GM21717 (cell line): ENCODE measurements around the gene KIF26B.

Source experiments
- ATAC-seq: cut with Tn5 transposase; IDR thresholded peaks from one replicate; pipeline ENCODE4 v1.9.1; 2021; ENCODE audit warnings: mild to moderate bottlenecking, moderate library complexity; ENCODE audit not compliant: unreplicated experiment

KIF26B gene

DNA sequence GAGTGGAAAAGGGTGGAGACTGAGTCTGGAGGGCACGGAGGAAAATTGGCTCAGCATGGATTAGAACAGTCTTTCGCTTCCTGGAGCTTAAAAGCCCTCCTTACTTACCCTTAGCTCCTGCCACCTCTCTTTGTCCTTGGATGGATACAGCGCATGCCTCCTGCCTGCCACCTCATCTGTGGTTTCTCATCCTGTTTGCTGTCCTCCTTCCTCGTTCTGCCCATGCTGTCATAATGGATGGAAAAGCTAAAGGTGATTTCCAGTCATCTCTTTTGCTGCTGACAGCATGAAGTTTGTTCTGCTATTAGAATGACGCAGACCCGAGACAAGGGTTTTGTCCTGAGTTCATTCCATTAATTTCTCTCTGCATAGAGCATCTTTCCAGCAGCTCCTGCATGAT lies 425.9 kb downstream of the KIF26B start:
- ATAC-seq: no peak

DNA sequence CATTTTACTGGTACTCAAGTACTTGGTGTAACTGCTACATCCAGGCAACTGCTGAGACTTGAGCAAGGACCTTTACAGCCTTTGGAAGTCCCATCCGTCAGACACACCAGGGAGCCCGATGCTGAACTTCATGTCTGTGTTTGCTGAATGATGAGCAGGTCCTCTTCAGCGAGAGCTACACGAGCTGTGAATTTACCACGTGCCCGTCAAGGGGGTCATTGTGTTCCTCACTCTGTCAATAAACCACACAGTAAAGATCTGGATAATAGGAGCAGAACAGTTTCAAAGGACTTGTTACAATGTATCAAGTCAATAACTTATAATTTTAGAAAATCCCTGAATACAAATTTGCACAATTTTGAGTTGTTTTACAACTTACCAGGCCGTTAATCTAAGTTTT lies 427.2 kb downstream of the KIF26B start:
- ATAC-seq: no peak

DNA sequence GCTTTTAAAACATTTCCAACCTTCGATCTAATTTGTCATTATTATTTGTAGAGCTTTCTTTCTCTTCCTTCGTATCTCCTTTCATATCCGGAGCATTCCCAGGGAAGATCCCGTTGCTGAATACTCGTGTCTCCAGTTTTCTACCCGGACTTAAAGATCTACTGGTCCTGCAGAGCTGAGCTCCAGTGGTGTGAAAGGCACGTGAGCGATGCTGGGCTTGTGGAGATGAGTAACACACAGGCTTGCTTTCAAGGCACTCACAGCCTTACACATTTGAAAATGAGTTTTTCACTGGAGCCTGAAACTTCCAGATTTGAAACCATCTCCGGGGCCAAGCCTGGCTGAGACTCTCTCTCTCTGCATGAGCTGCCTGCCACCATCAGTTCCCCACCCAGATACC lies 428.3 kb downstream of the KIF26B start:
- no peak for ATAC-seq

DNA sequence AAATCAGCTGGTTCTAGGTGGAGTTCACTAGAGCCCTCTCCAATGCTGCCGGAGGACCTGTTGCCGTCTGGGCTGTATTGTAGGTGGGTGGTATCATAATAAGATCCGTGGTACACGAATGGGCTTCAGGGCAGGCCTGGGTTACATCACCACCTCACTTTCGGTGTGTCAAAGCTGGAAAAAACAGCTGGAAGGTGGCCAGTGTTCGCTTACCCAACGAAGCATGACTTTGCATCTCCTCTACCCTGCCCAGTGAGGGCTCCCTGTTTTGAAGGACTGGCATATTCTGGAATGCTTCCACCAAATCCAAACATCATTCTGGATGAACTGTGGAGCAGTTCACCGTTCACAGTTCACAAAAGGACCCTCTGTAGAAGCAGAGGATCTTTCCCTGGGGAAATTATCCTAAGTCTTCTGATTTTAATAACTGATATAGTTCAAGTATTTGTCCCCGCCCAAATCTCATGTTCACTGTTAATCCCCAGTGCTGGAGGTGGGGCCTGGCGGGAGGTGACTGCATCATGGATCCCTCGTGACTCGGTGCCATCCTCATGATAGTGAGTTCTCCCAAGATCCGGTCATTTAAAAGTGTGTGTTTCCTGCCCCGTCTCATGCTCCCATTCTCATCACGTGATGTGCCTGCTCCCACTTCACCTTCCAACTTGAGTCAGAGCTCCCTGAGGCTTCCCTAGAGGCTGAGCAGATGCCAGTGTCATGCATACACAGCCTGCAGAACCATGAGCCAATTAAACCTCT lies 429.0 kb downstream of the KIF26B start:
- no peak for ATAC-seq

DNA sequence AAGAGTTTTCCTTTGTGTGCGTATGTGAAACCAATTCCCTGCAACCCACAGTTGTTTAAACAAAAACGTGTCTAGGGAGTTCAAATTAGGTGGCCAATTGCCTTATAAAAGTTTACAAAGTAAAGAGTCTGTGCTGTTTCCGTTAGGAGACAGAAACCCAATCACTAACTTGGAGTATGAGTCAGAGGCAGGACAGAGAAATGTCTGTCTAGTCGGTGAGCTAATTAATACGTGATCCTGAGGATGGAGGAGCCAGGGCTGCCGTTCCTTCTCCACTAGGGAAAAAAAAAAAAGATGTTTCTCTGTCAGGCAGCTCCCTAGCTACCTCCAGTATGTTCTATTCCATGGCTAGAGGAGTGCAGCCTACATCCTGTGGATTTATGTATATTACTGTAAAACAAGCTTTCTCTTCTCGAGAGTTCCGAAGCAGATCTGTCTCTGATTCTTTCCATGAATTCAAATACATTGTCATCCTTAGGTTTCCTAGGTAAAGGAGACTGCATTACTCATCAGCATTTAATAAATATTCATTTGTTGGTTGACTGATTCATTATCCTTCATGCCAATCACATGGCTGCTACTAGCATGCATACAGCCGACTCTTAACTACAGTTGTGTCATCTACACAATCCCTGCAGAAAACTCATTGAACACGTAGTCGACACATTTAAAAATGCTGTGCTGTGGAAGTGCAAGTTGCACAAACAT lies 430.6 kb downstream of the KIF26B start:
- no peak for ATAC-seq

DNA sequence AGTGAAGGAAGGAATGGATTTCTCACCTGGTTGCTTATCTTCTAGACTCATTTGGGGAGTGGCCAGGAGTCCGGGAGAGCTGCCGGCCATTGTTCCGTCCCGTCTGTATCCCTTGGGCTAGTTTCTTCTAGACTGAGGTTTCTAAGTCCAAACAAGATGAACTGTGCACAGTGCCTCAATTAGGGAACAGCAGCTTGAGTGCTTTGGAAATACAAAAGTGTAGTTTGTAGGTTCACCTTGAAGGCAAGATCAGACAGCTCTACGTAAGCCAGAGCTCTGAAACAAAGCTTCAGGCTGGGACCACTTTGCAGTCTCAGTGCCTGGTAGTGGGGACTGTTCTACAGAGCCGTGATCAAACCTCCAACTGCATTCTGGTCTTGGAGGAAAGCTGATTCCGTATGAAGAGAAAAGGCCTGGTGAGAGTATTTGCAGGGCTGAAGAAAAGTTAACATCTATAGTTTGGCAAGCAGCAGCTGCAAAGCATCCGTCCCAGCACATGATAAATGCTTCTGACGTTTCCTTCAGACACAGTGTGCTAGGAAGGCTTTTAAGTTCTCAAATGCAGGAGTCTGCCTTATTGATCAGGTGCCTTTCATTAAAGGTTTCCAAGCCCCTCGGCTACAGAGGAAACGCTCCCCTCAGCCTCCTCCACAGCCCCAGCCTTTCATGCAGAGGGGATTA lies 432.8 kb downstream of the KIF26B start:
- ATAC-seq: no peak

DNA sequence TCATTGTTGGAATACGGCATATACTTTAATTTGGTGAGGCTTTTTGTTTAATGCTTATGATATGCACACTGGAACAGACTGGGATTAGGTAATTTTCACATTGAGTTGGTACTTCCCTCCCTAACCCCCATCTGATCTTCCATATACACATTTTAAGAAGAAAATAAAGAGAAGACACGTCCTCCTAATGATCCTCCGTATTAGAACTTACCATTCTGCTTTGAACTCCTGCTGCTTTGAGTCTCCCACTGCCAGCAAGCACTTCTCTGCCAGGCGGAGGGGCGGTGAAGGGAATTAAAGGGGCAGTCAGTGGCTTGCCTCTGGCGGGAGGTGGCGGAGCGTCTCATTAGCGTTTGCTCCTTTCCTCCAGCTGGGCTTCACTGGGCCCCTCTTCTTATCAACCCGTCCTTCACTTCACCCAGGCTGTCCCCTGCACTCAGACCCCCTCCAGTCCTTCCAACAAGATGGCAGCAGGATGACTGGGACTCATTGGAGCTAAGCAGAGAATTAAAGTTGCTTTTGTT lies 433.4 kb downstream of the KIF26B start:
- no peak for ATAC-seq

DNA sequence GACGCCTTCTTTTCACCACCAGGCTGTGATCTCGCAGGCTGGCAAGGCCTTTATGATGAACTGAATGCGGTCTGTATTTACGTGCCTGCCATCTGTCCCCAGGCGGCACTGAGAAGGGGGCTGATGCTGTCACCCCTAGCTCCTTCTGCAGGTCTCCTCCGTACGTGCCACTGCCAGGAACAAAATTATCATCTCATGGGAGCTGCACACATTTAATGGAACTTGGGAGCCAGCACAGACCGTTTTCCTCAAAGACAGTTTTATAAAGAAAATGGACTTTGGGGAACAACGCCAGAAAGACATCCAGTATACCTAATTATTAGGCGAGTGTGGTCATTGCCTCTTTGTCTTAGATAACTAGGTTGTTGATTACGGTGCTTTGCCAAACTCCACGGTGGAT lies 434.5 kb downstream of the KIF26B start:
- no peak for ATAC-seq

DNA sequence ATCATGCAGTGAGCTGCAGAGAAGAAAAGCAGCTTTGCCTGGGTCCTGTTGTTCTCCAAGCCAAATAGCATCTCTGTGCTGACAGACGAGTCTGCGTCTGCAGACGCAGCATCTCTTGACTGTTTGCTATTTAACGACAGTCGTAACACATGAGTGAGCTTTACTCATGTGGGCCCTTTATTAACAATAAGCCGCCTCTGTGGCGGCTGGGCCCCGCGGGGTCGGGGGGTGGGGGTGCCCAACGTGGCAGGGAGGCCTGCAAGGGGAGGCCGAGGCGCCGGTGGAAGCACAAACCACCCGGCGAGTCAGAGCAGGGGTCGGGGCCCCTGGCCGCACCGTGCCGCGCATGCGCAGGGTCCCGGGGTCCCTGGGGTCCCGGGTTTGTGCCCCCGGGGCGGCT lies 435.1 kb downstream of the KIF26B start:
- no peak for ATAC-seq

DNA sequence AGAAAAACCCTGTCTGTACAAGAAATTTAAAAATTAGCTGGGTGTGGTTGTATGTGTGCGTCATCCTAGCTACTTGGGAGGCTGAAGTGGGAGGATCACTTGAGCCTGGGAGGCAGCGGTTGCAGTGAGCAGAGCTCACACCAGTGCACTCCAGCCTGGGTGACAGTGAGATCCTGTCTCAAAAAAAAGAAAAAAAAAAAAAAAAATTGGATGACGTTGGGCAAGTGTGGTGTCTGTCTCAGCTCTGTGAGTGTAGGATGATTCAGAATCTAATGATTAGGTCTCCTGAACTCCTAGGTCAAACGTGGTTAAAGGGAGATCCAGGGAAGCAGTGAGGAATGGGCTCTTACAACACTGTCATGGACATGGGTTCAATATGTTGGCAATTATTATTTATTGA lies 435.9 kb downstream of the KIF26B start:
- ATAC-seq: no peak

DNA sequence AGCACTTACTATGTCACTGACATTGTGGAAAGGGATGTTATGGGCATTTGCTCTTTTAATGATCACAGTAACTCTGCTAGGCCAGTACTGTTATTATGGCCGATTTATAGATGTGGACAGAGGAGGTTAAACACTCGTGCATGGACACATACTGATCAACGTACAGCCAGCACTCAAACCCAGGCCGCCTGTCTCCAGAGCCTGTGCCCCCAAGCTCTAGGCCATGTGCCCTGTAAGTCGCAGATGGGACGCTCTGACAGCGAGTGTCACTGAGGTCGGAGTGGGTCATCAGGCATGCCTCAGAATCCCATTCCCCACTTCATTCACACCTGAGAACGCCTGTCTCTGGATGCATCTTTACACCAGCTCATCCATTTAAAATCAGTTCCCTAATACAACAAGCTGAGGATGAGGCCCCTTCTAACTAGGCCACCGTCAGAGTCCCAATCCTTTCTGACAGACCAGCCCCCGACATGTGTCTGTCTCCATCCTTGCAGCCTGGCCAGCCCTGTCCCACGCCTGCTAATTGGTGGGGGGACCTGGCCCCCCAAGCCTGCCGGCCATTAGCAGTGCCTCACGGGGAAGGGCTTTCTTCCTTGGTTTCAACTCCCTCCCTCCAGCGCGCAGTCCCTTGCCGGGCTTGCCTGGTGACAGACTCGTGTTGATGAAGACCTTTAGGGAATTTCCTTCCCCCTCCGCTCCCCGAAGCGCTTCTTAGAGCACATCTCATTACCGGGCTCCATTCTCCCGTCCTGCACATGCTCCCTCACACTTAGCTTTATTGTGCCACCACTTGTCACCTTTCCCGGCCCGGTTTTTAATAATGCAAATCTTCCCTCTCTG lies 436.8 kb downstream of the KIF26B start:
- no peak for ATAC-seq

DNA sequence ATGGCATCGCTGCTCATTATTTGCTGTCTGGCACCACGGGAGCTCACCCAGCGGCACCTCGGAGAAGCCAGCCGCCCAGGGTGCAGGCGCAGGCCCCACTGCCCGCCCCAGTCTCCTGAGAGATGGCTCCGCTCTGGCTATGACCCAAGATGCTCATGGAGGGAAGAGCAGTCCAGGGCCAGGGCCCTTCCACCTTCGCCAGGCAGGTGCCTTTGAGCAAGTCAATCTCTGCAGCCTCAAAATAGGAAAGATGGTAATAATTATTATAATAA lies 437.3 kb downstream of the KIF26B start:
- no peak for ATAC-seq

DNA sequence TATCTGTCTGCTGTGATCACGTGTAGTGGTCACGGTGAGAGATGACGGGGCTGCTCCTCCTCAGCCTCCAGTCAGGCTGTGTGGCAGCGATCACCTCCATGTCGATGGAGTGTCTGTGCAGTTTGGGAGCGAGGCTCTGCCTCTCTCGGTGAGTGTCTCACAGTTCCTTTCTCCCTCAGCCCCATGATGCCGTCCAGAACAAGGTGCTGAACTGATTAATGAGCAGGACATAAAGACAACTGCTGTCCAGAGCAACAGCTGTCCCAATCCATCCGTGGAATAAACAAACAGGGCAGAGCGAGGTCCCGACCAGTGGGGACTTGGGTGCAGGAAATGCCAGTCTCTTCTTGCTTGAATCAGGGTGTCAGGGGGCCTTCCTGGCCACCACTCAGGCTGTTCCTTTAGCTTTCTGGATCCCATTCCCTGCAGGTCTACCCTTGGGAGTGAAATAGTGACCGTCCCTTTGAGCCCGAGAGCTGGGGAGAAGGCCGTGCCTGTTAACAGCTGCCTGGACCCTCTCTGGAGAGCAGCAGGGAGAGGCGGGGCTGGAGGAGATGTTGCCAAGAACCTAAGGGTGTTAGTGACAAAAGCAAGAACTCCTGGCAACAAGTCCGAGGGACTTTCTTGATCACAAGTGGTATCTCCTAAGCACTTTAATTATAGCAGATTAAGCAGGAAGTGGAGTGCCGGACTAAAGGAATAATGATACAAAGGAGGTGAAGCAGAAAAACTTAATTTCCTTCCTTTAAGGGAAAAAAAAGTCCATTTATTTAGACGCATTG lies 443.9 kb downstream of the KIF26B start:
- ATAC-seq: no peak

DNA sequence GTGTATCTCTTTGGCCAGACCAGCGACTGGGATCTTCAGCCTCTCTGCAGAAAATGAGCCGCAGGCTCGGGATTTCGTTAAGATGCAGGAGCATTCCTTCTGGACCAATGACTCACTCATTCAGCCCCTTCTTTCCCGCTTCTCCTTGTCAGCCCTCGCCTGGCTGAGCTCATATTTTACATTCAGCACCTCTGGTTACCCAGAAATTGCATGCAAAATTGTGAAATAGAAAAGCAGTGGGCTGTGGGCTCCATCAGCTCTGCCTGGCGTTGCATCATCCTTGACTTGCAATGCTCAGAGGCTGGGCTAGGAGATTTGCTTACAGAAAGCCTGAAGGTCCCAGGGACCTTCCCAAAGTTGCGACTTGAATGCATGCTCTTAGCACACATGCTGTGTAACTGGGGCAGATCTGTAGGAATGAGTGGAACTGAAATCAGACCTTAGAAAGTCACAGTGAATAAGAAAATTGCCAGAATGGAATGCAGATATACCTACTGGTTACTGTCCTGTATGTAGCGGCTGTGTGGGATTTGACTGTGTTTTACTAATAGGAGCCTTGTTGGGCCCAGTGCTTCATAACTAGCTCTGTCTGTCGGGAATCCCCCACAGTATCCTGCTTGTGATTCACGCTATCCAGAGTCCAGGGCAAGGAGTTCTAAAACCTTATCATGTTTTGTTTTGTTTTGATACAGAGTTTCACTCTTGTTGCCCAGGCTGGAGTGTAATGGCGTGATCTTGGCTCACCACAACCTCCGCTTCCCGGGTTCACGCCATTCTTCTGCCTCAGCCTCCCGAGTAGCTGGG lies 444.8 kb downstream of the KIF26B start:
- peak; percentile 59 for ATAC-seq

DNA sequence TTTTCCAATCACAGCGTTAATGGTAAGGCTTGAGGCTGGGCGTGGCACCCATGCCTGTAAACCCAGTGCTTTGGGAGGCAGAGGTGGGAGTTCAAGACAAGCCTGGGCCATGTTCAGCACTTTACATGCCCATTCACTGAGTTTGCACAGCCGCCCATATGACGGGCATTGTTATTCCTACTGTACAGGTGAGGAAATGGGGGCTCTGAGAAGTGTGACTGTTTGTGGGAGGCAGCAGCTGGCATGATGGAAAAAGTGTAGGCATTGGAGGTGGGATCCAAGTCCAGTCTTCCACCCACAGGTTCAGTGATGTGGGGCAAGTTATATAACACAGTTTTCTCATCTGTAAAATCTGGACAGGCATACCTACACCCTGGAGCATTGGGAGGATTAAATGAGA lies 445.9 kb downstream of the KIF26B start:
- ATAC-seq: no peak

DNA sequence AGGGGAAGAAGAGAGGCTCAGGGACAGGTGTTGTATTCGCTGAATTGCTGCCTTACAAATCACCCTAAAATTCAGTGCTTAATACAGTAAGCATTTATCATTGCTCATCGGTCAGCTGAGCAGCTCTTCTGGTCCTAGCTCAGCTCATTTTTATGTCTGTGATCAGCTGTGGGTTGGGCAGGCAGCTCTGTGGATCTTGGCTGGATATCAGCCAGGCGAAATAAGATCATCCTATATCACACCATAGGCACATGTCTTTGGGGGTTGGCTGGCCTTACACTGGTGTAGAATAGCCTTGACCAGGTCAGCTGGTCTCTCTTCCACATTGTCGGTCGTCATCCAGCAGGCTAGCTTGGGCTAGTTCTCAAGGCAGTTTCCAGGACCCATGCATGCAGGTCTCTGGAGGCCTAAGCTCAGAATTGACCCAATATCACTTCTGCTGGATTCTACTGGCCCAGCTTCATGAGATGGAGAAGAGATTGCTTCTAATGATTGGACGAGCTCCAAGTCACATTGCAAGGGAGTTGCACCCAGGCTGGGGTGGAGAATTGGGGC lies 448.6 kb downstream of the KIF26B start:
- ATAC-seq: no peak

DNA sequence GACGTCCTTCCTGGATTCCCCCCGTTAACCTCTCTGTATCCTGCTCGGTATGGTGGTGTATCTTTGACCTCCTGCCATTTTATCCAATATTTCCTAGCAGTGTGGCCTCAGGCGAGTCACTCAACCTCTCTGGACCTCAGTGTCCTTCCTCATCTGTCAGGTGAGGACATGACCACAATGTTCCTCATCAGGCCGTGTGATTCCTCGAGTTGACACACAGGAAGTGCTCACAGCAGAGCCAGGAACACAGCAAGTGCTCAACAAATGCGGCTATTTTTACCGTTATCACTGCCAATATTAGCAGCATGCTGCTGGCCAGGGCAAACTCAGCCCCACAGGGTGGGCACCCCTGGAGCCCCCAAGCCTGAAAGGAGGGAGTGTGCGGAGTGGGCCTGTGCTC lies 450.2 kb downstream of the KIF26B start:
- no peak for ATAC-seq

DNA sequence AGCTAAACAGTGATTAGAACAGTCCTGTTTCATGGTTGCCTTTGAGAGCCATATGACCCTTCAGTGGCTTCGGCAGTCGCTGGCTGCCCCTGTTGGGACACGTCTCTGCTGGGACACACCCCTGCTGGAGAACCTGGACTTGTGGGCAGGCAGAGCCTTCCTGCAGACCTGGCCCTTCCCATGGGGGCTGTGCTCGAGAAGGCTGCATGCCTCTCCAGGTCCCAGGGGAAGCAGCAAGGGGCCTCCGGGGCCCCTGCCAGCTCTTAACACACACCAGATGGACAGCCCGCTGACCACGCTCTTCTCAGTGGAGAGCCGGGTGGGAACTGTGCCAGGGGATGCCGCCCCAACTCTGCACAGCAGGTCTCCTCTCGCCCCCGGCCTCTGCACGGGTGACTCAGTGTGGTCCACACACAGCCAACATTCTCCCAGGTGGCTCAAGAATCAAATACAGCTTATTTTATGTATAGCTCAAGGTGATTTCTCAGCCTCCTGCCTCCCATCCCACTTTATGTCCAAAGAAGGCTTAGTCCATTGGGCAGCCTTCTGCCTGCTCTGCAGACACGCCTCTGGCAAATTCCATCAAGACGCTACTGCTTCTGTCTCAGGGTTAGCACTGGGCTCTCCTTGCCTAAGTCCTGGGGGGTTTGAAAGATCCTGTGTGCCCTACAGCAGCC lies 450.8 kb downstream of the KIF26B start:
- ATAC-seq: no peak
